Measurements from ENCODE around the gene PCLO. TPM values are rescaled to one million over a fixed set of nuclear protein-coding genes. Genes with fewer than 3 reads are reported as not detected.

PCLO gene
- total and polyA plus RNA-seq, 2 of the 8 experiments (the other 6 are each of a cell fraction or from before 2014, with no cell fraction given), result 1.5 to 3.2 TPM

- TF ChIP-seq KDM4A (IDR thresholded peaks at IDR 0.05; ENCODE audit: low read depth, low read length, severe bottlenecking) (no peak), SAP30 (IDR thresholded peaks at IDR 0.05; ENCODE audit: insufficient read depth, insufficient replicate concordance, low read length) (no peak), BACH1 (IDR thresholded peaks at IDR 0.05; ENCODE audit: low read length) (no peak), CHD1 (IDR thresholded peaks at IDR 0.05; ENCODE audit: low read depth, low read length) (no peak), SP4 (IDR thresholded peaks at IDR 0.05; ENCODE audit: low read length) (no peak)
These were observed 426.1 kb downstream of the PCLO start (continued) for GRCh38 chr7:82736633-82737032.
